GM12872 (cell line): Measurements from ENCODE around the gene SYNGAP1.

ENCODE experiments used
- TF ChIP-seq, protein P1 (sequence below): IDR thresholded peaks from 3 replicates; pipeline ENCODE4 v1.5.1; 2011; ENCODE audit warnings: low read depth, mild to moderate bottlenecking, low read length, moderate library complexity; ENCODE audit not compliant: insufficient read depth

SYNGAP1 gene

GRCh38 chr6:33452496-33452895, 32.6 kb downstream of the SYNGAP1 start:
- TF ChIP-seq, protein P1, sequence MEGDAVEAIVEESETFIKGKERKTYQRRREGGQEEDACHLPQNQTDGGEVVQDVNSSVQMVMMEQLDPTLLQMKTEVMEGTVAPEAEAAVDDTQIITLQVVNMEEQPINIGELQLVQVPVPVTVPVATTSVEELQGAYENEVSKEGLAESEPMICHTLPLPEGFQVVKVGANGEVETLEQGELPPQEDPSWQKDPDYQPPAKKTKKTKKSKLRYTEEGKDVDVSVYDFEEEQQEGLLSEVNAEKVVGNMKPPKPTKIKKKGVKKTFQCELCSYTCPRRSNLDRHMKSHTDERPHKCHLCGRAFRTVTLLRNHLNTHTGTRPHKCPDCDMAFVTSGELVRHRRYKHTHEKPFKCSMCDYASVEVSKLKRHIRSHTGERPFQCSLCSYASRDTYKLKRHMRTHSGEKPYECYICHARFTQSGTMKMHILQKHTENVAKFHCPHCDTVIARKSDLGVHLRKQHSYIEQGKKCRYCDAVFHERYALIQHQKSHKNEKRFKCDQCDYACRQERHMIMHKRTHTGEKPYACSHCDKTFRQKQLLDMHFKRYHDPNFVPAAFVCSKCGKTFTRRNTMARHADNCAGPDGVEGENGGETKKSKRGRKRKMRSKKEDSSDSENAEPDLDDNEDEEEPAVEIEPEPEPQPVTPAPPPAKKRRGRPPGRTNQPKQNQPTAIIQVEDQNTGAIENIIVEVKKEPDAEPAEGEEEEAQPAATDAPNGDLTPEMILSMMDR: no peak

DNA sequence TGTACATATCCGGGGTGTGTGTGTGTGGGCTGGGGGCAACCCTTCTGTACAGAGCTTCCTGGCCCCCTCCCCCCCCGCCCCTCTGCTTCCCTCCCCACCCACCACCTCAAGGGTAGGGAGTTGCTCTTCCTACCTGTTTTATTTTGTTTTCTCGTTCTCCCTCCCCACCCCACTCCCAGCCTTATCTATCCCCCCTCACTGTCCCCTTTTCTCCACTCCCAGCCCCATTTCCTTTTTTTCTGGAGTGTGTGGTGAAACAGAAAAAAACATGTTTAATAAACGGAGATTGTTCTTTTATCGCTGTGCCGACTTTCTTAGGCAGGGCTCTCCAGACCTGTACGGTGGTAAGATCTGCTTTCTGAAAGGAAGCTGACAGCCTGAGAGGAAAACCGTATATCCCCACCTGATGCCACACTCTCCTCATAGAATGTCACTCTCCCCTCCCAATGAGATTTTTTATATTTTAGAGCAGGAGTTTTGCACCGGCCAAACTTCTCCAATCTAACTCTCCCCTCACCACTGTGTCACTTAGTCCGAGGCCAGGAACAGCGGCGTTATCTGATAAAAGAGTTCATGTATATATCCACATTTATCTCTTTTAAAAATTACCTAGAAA, 33.6 kb downstream of the SYNGAP1 start:
- TF ChIP-seq, protein P1: no peak

DNA sequence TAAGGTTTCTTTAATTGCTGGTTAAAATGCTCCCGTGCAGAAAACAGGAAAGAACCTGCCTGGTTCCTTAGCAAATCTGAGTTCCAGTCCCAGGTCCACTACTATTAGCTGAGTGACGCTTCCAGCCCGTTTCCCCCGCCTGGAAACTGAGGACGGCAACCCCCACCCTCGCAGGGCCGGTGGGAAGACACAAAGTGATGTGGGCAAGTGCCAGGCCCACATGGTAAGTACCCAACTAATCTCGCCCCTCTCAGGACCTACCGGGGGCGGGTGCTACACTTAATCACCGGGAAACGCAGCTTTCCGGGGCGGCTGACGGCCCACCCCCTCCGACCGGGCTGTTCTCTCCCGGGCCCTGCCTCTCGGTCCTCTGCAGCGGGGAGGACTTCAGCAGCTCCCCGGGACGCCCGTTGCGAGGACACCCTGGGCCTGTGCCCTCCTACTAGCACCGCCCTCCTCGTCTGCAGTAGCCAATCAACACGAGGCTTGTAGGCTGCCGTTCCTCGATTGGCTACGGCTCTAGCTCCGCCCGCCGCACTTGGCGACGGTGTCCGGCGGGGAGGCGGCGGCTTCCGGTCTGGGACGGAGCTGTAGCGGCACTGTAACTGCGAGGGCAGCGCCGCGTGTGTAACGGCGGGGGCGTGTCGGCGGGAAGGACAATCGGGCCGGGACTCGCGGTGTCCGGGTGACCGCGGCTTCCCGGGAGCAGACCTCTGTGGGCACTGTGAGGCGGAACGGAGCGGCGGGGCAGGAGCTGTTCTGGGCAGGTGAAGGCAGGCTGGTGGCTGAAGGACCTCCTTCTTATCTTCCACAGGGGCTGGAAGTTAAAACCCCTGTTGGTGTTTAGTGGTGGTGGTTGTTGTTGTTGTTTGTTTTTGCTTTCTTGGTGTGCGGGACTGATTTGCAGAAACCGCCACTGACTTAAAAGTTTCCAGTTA, 34.4 kb downstream of the SYNGAP1 start, which contains the start of gene ZBTB9:
Gene ZBTB9, plus strand, starts transcription at position 568 of the 938 bp plus-strand sequence. CDS start 525 bp downstream, outside the sequence.
- TF ChIP-seq, protein P1: no peak

- TF ChIP-seq, protein P1: no peak
Measured at GRCh38 chr6:33455051-33455450, 35.2 kb downstream of the SYNGAP1 start.

GRCh38 chr6:33456156-33456555, 36.3 kb downstream of the SYNGAP1 start:
- TF ChIP-seq, protein P1: no peak

DNA sequence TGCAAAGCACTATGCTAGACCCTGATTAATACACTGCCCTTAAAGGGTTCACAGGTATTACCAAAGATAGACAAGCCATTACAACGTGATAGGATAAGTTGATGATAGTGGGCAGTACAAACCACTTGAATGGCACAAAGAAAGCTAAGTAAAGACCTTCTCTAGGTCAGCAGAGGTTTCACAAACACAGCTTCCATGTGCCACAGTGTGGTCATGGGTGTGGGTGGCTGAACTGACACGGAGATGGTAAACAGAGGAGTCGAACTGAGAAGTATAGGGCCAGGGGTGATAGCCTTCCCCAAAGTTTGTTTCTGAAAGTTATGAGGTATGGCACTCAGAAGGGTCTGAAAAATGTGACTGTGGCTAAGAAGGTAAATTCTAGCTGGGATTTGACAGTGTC, 38.8 kb downstream of the SYNGAP1 start:
- TF ChIP-seq, protein P1: no peak

DNA sequence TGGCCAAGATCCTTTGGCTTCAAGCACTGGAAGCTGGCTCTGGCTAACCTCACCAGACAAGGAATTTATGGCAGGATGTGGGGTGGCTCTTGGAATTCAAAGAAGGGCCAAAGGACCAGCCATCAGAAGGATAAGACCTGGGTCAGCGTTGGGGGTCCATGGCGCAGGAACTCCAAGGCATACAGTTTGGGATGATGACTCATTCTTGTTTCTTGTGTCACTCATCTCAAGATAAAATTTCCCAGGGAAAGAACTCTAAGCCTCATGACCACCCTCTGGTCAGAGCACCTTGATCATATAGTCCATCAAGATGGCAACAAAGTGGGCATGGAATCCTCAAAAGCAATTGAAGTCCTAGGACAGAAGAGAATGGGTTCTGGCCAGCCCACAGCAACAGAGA, 39.4 kb downstream of the SYNGAP1 start:
- TF ChIP-seq, protein P1: no peak
